Left lung (tissue), 10 donors: ENCODE data around the gene SCYL2. TPM values are rescaled to one million over a fixed set of nuclear protein-coding genes. Genes with fewer than 3 reads are reported as not detected.
"Not testable (repeated sequence)": the region's sequence is repeated elsewhere in the genome, so short reads cannot be mapped to it uniquely, and the experiment has no call there.

Experiments
- ATAC-seq: fragments of 200-7000 bp; cut with Tn5 transposase; one replicate; pipeline ENCODE4 v1.9.1; 2020; ENCODE audit warnings: moderate library complexity
- DNase-seq, 4 donors: peaks; one replicate each; pipeline ENCODE4 v3.0.0-alpha.2; 2013 to 2020
- H3K27ac ChIP-seq, 2 donors: fragments of 200-600 bp; sonication (generic) in 1 of 2; one replicate each; pipeline versions ENCODE4 v1.5.0 to v1.8.0; 2020 to 2021
- H3K27me3 ChIP-seq, 2 donors: fragments of 200-600 bp; sonication (generic) in 1 of 2; one replicate each; pipeline versions ENCODE4 v1.5.0 to v1.8.0; 2020 to 2021
- H3K36me3 ChIP-seq, 2 donors: fragments of 200-600 bp; sonication (generic) in 1 of 2; one replicate each; pipeline versions ENCODE4 v1.5.0 to v1.8.0; 2020 to 2021
- H3K4me1 ChIP-seq, 2 donors: fragments of 200-600 bp; one replicate each; pipeline ENCODE4 v1.8.0; 2021
- H3K4me3 ChIP-seq, 2 donors: fragments of 200-600 bp; sonication (generic) in 1 of 2; one replicate each; pipeline versions ENCODE4 v1.5.0 to v1.8.0; 2020 to 2021; ENCODE audit warnings: mild to moderate bottlenecking in 1 of 2
- H3K9me3 ChIP-seq, 2 donors: fragments of 200-600 bp; sonication (generic) in 1 of 2; one replicate each; pipeline versions ENCODE4 v1.5.0 to v1.8.0; 2020 to 2021
- CTCF ChIP-seq, 2 donors: fragments of 200-600 bp; sonication (generic) in 1 of 2; IDR thresholded peaks; one replicate each; pipeline versions ENCODE4 v1.5.0 to v1.8.0; 2021; ENCODE audit warnings: antibody characterized with exemption in 2 of 2
- intact Hi-C, 2 donors: fragments of 100-400 bp; cut with DNase I; formaldehyde crosslinking; loops; one replicate each; pipeline versions ENCODE4 v1.11.2 to v1.14.2; 2022
- polyA plus RNA-seq, 6 donors: library from polyadenylated mRNA; unstranded; fragments of 120-200 nt; gene quantifications; one replicate each; pipeline ENCODE4 v1.2.1, GENCODE V29; 2013; ENCODE audit not compliant: insufficient read length in 6 of 6
- total RNA-seq, 2 donors: library from RNA; stranded (reverse); fragmentation: NEBNext Ultra II Directional; extraction: Animal tissue kit (Norgen Biotek cat#: 25700); gene quantifications; one replicate each; pipeline ENCODE4 v1.2.1, GENCODE V29; 2021
- donor health status: DM: no; HTN: yes; CAD: no.
- donor health status: DM: no; HTN: no; CAD: no.

Gene SCYL2
- total and polyA plus RNA-seq, 8 donors: 48.9 to 69.9 (median 60.8) TPM

GRCh38 chr12:100225491-100225890 lies 41.5 kb upstream of the SCYL2 start:
- Histone ChIP-seq H3K4me1 (no peaks in the 10 kb centered on the region), H3K27ac (no peak overlapping the region), H3K4me3 (no peak overlapping the region), H3K36me3 (peaks cover 0 to 38% of the 10 kb centered on the region in 2 donors), H3K27me3 (no peaks in the 10 kb centered on the region), H3K9me3 (no peaks in the 10 kb centered on the region)
- TF ChIP-seq CTCF (IDR thresholded peaks at IDR 0.05): no peak
- intact Hi-C loops: no loop called here
- DNase-seq (no peak), ATAC-seq (no peak)

- ATAC-seq: peak; percentile 66
- intact Hi-C loops: no loop called here
- Histone ChIP-seq H3K27ac (no peak overlapping the region), H3K9me3 (no peaks in the 10 kb centered on the region), H3K36me3 (peaks cover 0 to 15% of the 10 kb centered on the region in 2 donors), H3K4me1 (no peaks in the 10 kb centered on the region), H3K27me3 (no peaks in the 10 kb centered on the region), H3K4me3 (no peak overlapping the region)
- DNase-seq: no peak
- TF ChIP-seq CTCF (IDR thresholded peaks at IDR 0.05): no peak
Observed at GRCh38 chr12:100229036-100229635, 37.8 kb upstream of the SCYL2 start.

GRCh38 chr12:100229876-100230275 lies 37.1 kb upstream of the SCYL2 start:
- H3K36me3 ChIP-seq: peaks cover 0 to 8% of the 10 kb centered on the region in 2 donors
- no peaks in the 10 kb centered on the region for H3K27me3 ChIP-seq
- TF ChIP-seq CTCF (IDR thresholded peaks at IDR 0.05): no peak
- no peaks in the 10 kb centered on the region for H3K9me3 ChIP-seq
- ATAC-seq (peak; percentile 60), DNase-seq (peak in 1 of 4 donors; percentile 18)
- H3K27ac ChIP-seq: no peak overlapping the region
- no peaks in the 10 kb centered on the region for H3K4me1 ChIP-seq
- intact Hi-C loops: loop anchor here in 1 of 2 donors (10.0 kb wide), 1 partner anchor 325 kb away; no protein-coding TSS in a partner anchor
- no peak overlapping the region for H3K4me3 ChIP-seq

GRCh38 chr12:100231873-100232272 lies 35.1 kb upstream of the SCYL2 start:
- DNase-seq, H3K27ac ChIP-seq, H3K27me3 ChIP-seq, ATAC-seq, H3K4me1 ChIP-seq, H3K4me3 ChIP-seq, H3K36me3 ChIP-seq, H3K9me3 ChIP-seq: not testable (repeated sequence)
- intact Hi-C loops: loop anchor here in 1 of 2 donors (10.0 kb wide), 1 partner anchor 323 kb away; no protein-coding TSS in a partner anchor

GRCh38 chr12:100234166-100234565 lies 32.8 kb upstream of the SCYL2 start:
- Histone ChIP-seq H3K4me3 (no peak overlapping the region), H3K9me3 (no peaks in the 10 kb centered on the region), H3K4me1 (no peaks in the 10 kb centered on the region), H3K36me3 (no peaks in the 10 kb centered on the region), H3K27ac (no peak overlapping the region), H3K27me3 (no peaks in the 10 kb centered on the region)
- intact Hi-C loops: loop anchor here in 1 of 2 donors (10.0 kb wide), 1 partner anchor 321 kb away; no protein-coding TSS in a partner anchor
- peak; percentile 28 for ATAC-seq
- TF ChIP-seq CTCF (IDR thresholded peaks at IDR 0.05): no peak
- no peak for DNase-seq
